ENCODE measurements around the gene PPIC.

DNA sequence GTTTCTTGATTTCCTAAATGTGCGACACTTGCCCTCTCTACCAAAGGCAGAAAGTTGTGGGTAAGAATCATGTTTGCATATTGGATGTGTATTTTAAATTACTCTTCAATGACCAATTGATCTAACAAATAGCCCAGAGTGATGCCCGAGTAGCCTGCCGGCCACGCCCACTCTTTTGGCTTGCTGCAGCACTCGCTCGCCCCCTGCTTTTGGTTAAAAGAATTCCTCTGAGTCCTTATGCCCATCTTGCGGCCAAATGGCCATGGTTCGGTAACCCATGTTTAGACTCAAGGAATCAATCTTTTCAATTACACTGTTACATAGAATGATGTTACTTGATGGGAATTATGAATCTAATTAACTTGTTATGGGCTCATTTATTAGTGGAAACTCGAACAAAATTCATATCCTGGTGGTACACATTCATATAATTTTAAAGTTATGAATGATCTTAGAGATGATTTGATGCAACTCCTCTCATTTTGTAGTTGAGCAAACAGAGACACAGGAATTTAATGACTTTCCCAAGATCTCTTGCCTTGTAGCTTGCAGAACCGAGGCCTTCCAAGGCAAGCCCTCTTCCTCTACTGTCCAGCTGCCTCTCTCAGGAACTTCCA is 36.5 kb downstream of the PPIC start:
- TF ChIP-seq EZH2phosphoT487 (IDR thresholded peaks at IDR 0.05; ENCODE audit: insufficient read depth, low read depth): no peak
- TF ChIP-seq EZH2 (IDR thresholded peaks at IDR 0.05; ENCODE audit: insufficient read depth, poor library complexity, severe bottlenecking): no peak

Data from GM23248 (cell line).